Measurements from ENCODE around the gene PPL.
"Not testable (repeated sequence)": the region's sequence is repeated elsewhere in the genome, so short reads cannot be mapped to it uniquely, and the experiment has no call there.

Gene PPL, protein sequence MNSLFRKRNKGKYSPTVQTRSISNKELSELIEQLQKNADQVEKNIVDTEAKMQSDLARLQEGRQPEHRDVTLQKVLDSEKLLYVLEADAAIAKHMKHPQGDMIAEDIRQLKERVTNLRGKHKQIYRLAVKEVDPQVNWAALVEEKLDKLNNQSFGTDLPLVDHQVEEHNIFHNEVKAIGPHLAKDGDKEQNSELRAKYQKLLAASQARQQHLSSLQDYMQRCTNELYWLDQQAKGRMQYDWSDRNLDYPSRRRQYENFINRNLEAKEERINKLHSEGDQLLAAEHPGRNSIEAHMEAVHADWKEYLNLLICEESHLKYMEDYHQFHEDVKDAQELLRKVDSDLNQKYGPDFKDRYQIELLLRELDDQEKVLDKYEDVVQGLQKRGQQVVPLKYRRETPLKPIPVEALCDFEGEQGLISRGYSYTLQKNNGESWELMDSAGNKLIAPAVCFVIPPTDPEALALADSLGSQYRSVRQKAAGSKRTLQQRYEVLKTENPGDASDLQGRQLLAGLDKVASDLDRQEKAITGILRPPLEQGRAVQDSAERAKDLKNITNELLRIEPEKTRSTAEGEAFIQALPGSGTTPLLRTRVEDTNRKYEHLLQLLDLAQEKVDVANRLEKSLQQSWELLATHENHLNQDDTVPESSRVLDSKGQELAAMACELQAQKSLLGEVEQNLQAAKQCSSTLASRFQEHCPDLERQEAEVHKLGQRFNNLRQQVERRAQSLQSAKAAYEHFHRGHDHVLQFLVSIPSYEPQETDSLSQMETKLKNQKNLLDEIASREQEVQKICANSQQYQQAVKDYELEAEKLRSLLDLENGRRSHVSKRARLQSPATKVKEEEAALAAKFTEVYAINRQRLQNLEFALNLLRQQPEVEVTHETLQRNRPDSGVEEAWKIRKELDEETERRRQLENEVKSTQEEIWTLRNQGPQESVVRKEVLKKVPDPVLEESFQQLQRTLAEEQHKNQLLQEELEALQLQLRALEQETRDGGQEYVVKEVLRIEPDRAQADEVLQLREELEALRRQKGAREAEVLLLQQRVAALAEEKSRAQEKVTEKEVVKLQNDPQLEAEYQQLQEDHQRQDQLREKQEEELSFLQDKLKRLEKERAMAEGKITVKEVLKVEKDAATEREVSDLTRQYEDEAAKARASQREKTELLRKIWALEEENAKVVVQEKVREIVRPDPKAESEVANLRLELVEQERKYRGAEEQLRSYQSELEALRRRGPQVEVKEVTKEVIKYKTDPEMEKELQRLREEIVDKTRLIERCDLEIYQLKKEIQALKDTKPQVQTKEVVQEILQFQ (N-terminal part only)

DNA sequence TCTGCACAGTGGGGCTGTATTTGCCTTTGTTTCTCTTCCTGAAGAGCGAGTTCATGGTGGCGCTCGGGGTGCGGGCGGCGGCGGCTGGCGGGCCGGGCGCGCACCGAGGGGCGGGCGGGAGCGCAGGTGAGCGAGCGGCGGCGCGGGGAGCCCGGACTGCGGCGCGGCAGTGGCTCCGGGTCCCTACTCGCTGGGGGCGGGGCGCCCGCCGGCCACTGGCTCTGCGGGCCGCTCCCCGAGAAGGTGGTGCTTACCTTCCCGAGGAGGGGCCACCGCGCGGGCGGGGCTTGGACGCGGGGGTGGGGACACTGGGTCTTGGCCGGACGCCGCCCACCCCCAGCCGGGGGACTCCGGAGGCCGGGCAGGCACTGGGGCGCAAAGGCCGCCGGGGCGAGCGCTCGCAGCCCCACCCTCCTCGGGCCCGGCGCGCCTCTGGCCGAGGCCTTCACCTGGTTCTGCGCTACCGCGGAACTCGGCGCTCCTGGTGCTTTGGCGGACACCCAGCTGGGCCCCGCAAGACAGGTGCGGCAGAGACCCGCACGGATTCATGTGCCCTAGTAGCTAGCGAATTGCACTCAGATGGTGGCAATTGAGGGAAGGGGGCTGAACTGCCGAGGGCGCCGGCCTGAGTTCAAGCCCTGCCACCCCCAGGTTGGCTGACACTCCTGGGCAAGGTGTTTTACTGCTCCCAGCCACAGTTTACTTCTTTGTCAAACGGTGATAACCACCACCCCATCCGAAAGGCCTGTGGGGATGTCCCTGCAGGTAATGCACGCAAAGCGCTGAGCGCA, at the start of gene PPL:
Gene PPL, minus strand, starts transcription at position 158 of the 791 bp plus-strand sequence. Its CDS starts 103 bp downstream, at position 55.
- peak; percentile 39 for DNase-seq

DNA sequence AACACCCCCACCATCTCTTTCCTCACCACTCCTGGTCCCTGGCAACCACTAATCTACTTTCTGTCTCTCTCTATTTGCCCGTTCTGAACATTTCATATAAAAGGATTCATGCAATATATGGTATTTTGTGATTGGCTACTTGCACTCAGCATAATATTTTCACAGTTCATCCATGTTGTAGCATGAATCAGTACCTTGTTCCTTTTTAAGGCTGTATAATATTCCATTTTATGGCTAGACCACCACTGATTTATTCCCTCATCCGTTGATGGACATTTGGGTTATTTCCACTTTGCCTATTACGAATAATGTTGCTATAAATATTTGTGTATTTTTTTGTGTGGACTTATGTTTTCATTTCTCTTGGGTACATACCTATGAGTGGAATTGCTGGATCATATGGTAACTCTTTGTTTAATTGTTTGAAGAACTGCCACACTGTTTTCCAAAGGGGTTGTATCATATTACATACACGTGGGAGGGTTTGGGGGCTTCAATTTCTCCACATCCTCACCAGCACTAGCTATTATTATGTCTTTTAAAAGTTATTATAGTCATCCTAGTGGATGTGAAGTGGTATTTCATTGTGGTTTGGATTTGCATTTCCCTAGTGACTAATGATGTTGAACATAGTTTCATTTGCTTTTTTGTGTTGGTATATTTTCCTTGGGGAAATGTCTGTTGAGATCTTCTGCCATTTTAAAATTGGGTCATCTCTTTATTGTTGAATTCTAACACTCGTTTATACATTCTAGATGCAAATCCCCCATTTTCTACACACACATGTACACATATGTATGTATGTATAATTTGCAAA, 47.4 kb upstream of the PPL start:
- no peak for DNase-seq

DNA sequence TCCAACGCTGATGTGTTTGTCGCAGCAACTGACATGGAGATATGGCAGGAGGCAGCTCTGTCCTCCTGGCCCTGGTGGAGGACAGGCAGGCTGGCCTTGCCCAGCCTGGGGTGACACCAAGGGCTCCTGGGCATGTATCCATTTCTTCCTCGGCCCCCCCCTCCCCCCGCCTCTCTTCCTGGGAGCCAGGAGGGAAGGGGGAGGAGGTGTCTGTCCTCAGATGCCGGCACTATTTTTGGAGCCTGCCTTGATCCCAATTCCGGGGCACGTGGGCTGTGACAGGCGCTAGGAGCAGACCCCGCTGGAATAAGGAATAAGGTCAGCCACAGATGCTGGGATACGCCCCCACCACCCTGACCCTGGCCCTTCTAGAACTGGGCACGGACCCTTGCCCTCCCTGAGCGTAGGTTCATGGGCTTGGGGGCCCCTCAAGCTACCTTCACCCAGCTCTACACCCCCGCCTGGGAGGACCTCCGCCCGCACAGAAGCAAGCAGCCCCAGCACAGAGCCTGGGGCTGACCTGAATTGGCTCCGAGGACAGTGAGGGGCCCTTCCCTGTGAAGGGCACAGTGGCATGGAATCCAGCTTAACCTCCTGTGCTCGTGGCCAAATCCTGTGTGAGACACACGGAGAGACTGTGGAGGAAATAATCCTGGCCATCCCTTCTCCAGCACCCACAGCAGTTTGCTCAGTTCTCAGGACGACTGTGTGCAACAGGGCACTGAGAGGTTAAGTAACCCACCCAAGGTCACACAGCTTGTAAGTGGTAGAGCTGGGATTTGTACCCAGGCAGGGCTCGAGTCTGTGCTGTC, 45.3 kb upstream of the PPL start:
- DNase-seq, result no peak

DNA sequence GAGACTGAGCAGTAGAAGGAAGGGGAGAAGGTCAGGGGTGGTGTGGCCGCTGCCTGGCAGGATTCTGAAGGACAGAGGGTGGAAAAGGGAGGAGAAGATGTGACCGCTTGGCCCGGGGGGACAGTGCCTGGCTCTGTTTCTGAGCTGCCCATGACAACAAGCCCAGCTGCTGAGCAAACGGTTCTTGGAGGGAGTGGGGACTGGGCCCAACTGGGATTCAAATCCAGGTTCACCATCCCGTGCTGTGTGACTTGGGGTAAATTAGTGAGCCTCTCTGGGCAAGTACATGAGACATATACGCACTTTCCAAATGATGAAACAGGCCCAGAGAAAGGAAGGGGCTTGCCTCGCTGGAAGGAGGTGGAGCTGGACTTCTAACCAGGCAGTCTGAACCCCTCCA, 44.5 kb upstream of the PPL start:
- DNase-seq, result no peak

DNA sequence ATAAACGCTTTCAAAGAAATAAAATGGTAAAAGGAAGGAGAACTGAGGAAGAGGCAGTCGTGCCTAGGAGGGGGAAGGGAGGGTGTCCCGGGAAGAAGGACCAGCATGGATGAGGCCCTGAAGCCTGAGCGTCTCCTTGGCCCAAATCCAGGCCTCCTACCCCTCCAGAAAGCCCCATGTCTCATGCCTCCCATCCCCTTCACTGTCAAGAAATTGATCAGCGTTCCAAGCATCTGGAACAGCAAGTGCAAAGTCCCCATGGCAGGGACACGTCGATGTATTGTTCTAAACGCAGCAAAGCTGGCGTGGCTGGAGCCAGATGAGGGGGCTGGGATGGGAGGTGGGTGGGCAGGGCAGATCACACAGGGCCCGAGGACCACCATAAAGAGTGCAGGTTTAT, 43.7 kb upstream of the PPL start:
- no peak for DNase-seq

DNA sequence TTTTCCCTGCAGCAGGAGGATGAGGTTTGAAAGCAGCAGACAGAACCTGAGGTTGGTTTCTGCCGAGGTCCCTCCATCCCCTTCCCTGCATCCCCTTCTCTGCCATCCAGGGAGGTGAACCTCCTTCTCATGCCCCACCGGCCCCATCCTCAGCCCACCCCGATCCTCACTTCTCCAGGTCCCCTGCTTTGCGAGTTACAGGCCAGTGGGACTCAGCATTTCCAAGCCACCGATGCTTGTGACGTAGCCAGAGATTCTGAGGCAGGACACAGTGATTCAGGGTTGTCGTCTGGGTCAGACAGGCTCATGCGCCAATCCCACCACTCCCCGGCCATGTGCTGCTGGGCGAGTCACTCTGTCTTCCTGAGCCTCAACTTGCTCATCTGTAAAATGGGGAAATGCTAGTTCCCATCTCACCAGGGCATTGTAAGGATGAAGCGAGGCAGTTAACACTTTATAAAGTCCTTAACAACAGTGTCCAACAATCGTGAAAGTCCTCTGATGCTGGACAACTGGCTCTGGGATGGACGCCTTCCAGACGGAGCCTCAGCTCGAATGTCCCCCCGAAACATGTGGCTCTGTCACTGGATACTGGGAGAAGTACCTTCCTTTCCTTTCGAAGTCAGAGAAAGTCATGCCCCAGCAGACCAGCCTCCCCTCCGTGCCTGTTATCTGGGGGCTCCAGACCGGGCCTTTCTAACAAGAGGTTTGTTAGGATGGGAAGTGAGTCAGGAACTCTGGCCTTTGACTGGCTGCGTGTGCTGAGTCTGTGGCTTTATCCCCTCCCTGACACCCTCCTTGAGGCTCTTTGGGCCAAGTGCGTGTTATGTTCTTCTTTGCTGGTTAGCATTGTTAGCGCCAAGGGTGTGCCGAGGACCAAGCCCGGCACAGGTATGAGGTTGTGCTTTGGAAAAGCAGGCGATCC, 43.0 kb upstream of the PPL start:
- no peak for DNase-seq

DNA sequence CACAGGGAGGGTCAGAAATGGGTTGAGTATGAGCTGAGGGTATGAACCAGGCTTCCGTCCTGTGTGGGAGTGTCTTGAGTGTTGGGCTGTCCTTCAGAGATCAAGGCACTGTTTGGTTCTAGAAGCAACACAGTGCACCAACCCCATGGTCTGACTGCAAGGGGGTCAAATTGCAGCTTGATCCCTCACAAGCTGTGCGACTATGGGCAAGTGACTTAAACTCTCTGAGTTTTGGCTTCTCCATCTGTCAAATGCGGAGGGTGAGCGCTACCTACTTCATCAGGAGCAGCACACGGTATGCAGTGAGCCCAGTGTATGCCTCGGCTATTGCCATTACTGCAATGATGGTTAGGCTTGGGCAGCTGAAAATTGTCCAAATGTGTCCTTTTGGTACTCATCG, 42.2 kb upstream of the PPL start:
- no peak for DNase-seq

DNA sequence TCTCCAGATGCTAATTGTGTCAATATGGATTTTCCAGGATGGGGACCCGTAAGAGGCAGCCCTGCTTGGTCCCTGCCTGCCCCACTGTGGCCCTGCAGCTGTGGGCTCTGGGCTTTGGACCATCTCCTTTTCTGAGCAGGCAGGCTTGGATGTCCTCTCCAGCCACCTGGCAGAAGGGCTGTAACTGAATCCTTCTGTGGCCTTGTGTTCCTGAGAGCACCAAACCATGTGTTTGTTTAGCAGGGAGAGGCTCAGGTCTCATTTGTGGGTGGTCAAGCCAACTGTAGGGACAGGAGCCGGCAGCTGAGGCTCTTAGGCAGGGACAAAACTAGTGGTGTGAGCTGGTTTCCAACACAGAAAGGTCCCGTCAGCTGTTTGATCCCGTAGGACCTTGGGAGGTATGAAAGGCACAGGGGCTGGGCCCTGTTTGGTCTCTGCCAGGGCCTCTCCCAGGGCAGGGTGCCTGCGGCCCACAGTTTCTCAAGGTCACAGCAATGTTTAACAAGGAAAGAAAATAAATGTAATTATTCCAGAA, 39.7 kb upstream of the PPL start:
- DNase-seq, result no peak

DNA sequence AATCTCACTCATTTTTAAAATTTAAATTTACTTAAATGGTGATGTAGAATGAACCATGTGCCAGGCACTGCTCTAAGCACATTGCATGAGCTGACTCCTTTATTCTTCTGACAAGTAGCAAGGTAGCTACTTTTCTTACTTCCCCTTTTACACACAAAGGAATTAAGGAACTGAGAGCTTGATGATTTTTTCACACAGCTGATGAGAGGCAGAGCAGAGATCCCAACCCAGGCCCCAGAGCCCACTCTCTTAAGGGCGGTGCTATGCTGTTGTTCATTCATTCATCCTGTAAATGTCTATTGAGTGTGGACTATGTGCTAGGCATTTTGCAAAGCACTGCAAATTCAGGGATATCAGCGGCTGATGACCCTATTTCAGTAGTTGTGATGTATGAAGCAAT, 39.1 kb upstream of the PPL start:
- no peak for DNase-seq

DNA sequence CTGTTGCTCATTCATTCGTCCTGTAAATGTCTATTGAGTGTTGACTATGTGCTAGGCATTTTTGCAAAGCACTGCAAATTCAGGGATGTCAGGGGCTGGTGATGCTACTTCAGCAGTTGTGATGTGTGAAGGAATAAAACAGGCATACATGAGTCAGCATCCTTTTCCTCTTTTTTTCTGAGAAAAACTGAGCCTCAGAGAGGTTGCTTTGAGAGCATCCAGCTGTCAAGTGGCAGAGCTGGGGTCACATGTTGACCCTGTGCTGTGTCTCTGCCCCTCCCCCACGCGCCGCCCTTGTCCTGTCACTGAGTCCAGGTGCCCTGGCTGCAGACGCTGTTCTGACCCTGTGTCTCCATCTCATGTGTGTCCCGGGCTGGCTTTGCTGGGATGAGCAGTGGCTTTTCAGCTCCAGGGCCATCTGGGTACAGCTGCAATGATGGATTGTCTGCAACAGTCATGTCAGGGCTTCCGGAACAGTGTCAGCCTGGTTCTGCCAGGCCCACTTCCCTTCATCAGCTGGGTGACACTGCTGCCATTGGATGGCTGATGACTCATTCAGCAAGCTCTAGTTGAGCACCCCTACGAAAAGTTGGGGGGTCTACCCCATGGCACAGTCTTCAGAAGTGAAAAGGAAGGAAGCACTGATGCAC, 36.1 kb upstream of the PPL start:
- no peak for DNase-seq

DNA sequence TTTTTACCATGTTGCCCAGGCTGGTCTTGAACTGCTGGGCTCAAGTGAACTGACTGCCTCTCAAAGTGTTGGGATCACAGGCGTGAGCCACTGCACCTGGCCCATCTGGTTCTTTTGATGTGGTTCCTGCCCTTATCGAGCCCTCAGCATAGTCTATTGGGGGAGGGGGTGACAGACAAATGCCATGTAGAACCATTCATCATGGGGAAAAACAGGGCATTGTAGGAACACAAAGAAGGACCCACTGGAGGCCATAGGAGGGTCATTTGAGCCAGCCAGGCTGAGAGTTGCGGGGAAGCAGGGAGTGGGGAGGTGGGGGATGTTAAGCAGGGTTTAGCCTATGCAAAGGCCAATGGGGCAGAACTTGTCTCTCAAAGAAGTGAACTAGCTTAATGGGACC, 33.1 kb upstream of the PPL start:
- no peak for DNase-seq

DNA sequence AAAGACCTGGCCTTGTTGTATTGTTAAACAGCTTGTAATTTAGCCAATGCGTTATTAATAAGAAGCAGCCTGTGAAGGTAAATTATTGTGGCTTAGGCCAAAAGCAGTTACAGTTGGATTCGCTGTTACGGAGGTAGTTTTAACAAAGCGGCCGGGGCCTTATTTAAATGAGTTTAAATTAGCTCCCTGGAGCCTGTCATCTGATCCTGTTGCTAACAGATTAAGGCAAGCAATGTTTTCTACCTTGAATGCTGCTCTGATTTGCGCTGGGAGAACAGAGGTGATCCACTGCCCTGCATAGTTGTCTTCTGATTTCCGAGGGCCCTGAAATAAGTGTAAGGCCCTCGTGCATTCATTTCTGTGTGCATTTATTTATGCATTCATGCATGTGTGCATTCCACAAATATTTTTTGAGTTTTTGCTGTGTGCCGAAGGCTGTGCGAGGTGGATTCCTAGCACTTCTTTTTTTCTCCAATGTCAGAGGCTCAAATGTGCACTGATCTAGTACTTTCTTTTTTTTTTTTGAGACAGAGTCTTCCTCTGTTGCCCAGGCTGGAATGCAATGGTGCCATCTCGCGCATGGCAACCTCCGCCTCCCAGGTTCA, 32.0 kb upstream of the PPL start:
- no peak for DNase-seq

DNA sequence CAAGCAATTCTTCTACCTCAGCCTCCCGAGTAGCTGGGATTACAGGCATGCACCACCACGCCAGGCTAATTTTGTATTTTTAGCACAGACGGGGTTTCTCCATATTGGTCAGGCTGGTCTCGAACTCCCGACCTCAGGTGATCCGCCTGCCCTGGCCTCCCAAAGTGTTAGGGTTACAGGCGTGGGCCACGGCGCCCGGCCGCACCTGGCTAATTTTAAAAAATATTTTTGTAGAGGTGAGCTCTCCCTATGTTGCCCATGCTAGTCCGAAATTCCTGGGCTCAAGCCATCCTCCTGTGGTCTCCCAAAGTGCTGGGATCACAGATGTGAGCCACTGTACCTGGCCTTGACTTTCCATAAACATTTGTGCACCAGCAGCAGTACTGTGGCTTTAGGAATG, 31.3 kb upstream of the PPL start:
- DNase-seq, result not testable (repeated sequence)

DNA sequence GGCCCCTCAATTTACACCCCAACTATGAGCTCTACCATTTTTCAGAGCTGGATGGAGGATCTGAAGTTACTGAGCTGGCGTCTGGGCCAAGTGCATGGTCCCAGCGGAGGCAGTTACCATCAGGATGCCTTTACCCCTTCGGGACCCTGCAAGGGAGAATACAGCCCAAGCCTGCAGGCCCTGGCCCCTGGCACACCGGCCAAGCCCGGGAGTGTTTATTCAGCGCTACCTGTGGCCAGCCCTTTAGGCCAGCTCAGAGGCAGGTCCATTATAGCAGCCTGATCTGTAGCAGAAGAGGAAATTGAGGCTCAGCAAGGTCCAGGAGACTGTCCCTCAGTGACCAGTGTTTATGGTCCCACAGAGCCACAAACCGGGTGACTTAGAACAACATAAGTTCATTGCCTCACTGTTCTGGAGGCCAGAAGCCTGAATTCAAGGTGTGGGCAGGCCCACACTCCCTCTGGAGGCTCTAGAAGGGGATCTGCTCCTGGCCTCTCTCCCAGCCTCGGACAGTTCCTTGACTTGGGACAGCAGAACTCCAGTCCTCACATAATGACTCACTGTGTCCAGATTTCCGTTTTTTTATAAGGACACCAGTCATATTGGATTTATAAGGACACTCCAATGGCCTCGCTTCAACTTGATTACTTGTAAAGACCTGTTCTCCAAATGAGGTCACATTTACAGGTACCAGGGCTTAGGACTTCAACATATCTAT, 29.9 kb upstream of the PPL start:
- DNase-seq, result no peak

DNA sequence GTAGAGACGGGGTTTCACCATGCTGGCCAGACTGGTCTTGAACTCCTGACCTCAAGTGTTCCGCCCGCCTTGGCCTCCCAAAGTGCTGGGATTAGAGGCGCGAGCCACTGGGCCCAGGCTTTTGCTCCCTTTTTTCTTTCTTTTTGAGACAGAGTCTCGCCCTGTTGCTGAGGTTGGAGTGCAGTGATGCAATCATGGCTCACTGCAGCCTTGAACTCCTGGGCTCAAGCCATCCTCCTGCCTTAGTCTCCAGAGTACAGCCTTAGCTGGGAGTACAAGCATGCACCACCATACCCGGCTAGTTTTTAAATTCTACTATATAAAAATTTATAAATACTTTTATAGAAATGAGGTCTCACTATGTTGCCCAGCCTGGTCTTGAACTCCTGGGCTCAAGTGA, 26.6 kb upstream of the PPL start:
- DNase-seq, result not testable (repeated sequence)

DNA sequence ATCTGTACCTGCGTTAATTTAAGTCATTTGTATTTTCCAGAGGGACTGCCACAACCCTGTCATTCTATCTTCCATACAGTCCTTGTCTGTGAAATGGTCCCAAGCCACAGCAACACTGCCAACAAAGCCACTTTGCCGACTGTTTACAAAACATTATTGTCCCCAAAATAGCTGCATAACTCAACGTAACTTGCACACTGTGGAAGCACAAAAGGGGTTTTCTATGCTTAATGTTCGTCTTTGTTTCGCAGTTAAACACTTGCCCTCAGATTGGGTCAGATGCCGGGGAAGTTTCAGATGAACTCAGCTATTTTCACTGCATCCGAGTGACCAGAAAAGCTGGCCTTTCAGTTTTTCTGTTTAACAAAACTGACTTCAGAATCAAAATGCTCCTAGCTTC, 25.8 kb upstream of the PPL start:
- no peak for DNase-seq

DNA sequence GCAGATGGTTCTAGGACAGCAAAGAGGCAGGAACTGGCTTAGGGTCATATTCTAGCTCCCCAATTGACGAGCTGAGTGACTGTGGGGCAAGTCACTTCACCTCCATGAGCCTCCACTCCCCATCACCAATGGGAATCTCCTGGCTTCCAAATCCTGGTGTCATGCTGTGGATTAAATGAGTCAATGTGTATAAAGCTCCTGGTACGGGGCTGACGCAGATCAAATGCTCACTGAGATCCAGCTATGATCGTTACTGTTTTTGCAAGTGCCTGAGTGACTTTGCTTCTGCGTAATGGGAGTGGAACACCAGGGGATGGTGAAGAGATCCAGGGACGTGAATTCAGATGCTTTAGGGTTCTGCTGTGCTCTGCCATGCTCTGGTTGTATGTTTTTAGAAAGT, 23.6 kb upstream of the PPL start:
- no peak for DNase-seq
